ENCODE data around the gene STRA6. TPM values are rescaled to one million over a fixed set of nuclear protein-coding genes. Genes with fewer than 3 reads are reported as not detected.

The STRA6 gene
- total RNA-seq, 4 donors from 2014 or later: 0.76 to 2.2 (median 1.5) TPM; not detected in 1

DNA sequence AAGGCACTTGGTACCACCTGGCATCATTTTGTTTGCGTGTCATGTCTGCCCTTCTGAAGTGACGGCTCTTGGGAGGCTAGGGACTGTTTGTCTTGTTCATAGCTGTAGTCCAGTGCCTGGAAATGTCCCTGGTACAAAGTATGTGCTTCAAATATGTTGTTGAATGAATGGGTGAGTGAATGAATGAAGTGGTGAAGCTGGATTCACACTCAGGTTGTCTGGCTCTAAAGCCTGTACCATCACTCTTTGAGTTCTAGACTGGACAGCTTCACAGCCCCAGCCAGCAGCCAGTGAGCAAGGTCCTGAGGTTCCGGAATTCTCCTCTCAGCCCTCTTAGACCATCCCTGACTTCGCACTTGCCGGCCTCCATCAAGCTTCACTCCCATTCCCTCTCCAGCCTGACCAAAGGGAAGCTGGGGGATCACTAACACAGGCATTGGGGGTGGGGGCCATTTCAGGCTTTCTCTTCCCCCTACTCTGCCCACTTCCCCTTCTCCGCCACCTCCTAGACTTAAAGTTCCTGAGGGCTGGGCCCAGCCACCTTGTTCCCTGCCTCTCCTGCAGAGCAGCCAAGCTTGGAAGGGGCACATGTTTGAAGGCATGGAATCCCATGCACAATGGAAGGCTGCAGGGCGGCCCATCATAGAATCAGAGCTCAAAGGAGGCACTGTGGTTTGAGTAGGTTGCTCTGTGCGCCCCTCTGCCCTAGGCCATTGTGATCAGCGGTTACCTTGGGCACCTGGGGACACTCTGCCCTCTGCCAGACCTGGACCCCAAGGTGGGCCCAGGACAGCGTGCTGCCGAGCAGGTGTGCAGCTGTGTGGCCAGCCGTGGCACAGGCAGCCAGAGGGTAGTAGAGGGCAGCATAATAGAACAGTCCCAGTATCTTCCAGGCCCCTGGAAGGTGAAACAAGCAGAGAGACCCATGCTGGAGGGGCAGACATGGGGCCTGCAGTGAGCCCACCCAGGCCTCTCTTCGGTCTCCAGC, 7.7 kb downstream of the STRA6 start:
- H3K9me3 ChIP-seq: no peaks in the 10 kb centered on the region
- H3K4me1 ChIP-seq: peaks cover 11 to 81% (median 34%) of the 10 kb centered on the region in 3 donors
- H3K27ac ChIP-seq: no peak overlapping the region
- no peaks in the 10 kb centered on the region for H3K27me3 ChIP-seq
- TF ChIP-seq CTCF (IDR thresholded peaks at IDR 0.05) (no peak), POLR2A (IDR thresholded peaks at IDR 0.05) (no peak)
- 88 to 92% methylated on average over 6 to 8 of the region's 13 CpGs for WGBS, 2 donors
- intact Hi-C loops (cut with DNase I): no loop called here
- DNase-seq: no peak
- no peak overlapping the region for H3K4me3 ChIP-seq
- H3K36me3 ChIP-seq: no peaks in the 10 kb centered on the region

DNA sequence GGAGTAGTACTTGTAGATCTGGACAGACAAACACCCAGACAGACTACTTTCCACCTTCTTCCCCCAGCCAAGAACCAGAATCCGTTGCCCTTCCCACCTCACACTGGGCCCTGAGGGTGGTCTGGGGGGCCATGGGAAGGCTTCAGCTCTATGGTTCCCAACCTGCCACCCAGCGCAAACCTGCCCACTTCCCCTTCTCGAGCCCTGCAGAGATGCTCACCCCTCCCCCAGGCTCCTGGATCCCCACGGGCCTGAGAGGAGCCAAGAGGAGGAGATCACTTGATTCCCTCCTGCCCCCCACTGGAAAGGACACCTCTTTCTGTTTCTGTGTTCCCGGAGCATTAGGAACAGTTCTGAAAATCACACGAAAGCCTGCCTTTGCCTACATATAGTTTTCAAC, 8.7 kb downstream of the STRA6 start:
- H3K27ac ChIP-seq: peak overlapping the region; percentile 3 to 59 (median 48)
- no peaks in the 10 kb centered on the region for H3K9me3 ChIP-seq
- no peaks in the 10 kb centered on the region for H3K27me3 ChIP-seq
- no peak for TF ChIP-seq POLR2A (IDR thresholded peaks at IDR 0.05)
- H3K4me1 ChIP-seq: peaks cover 11 to 71% (median 30%) of the 10 kb centered on the region in 3 donors
- 59 to 100% methylated on average over 2 of the region's 6 CpGs for WGBS, 2 donors
- DNase-seq: no peak
- H3K36me3 ChIP-seq: no peaks in the 10 kb centered on the region
- intact Hi-C loops (cut with DNase I): no loop called here
- no peak overlapping the region for H3K4me3 ChIP-seq

- 19 to 46% methylated on average over 3 to 4 of the region's 4 CpGs for WGBS, 2 donors
- DNase-seq: no peak
- Histone ChIP-seq H3K27me3 (no peaks in the 10 kb centered on the region), H3K9me3 (no peaks in the 10 kb centered on the region), H3K36me3 (no peaks in the 10 kb centered on the region), H3K27ac (peak overlapping the region; percentile 3 to 59 (median 48)), H3K4me3 (no peak overlapping the region), H3K4me1 (peaks cover 11 to 65% (median 30%) of the 10 kb centered on the region in 3 donors)
- no peak for TF ChIP-seq CTCF (IDR thresholded peaks at IDR 0.05)
- no peak for TF ChIP-seq POLR2A (IDR thresholded peaks at IDR 0.05)
- intact Hi-C loops (cut with DNase I): no loop called here
Measured at GRCh38 chr15:74193299-74193718, 9.3 kb downstream of the STRA6 start.

DNA sequence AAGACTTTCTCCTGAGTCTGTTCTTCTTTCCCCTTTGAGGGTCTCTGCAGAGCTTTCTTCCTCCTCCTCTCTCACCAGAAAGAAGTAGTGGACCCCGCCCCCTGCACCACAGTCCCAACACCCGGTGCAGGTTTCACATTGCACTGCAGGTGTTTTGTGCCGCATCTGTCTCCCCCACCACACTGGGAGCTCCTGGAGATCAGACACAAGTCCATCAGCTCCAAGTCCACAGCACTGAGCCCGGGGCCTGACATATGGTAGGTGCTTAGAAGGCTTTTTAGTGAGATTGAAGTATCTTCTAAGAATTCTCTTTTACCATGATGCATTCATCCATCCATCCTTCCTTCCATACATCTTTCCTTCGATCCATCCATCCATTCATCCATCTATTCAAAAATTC, 9.8 kb downstream of the STRA6 start:
- H3K4me1 ChIP-seq: peaks cover 11 to 60% (median 30%) of the 10 kb centered on the region in 3 donors

DNA sequence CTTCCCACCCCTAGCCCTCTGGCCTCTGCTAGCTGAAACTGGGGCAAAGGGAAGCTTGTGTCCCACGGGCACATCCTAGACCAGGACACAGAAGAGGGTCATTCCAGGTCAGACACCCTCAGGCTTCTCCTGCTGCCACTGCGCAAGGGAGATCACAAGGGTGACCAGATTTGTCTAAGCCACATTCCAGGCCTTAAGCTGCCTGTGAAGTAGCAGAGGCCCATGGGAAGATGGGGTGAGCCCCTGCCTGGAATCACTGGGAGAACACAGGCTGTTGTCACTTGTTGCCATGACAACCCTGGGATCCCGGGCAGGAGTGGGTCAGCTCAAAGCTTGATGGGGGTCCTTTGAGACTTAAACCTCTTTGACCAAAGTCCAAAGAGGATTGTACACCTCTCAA, 10.8 kb downstream of the STRA6 start:
- intact Hi-C loops (cut with DNase I): no loop called here
- Histone ChIP-seq H3K36me3 (no peaks in the 10 kb centered on the region), H3K4me3 (no peak overlapping the region), H3K27me3 (no peaks in the 10 kb centered on the region), H3K9me3 (no peaks in the 10 kb centered on the region), H3K27ac (no peak overlapping the region), H3K4me1 (peaks cover 11 to 50% (median 27%) of the 10 kb centered on the region in 3 donors)
- WGBS, 2 donors: 45 to 80% methylated on average over 2 to 3 of the region's 3 CpGs
- DNase-seq: no peak
- no peak for TF ChIP-seq POLR2A (IDR thresholded peaks at IDR 0.05)
- TF ChIP-seq CTCF (IDR thresholded peaks at IDR 0.05): no peak

More for the DNA sequence above, 9.8 kb downstream of the STRA6 start:
- 79 to 81% methylated on average over 5 of the region's 5 CpGs for WGBS, 2 donors
- no peak for DNase-seq
- H3K36me3 ChIP-seq: no peaks in the 10 kb centered on the region
- TF ChIP-seq CTCF (IDR thresholded peaks at IDR 0.05): no peak
- TF ChIP-seq POLR2A (IDR thresholded peaks at IDR 0.05): no peak
- no peak overlapping the region for H3K27ac ChIP-seq
- no peaks in the 10 kb centered on the region for H3K27me3 ChIP-seq
- H3K9me3 ChIP-seq: no peaks in the 10 kb centered on the region
- H3K4me3 ChIP-seq: no peak overlapping the region
- intact Hi-C loops (cut with DNase I): no loop called here

Measured in esophagus squamous epithelium (tissue), 5 donors.